B cell (primary cell): ENCODE results near the gene UCMA. TPM values are rescaled to one million over a fixed set of nuclear protein-coding genes. Genes with fewer than 3 reads are reported as not detected.

Source experiments
- ATAC-seq: fragments of 200-7000 bp; cut with Tn5 transposase; one replicate; pipeline ENCODE4 v1.10.0; 2021; ENCODE audit warnings: low read depth, mild to moderate bottlenecking, moderate number of reproducible peaks, moderate library complexity
- CTCF ChIA-PET: fragments of 350-600 bp; sonication (Branson Sonifier 250); formaldehyde crosslinking; loops from one replicate; lab custom pipeline; 2021; ENCODE audit warnings: antibody characterized with exemption, inconsistent platforms; lab: Charles Lee
- POLR2A ChIA-PET: fragments of 350-600 bp; sonication (Branson Sonifier 250); formaldehyde crosslinking; loops from one replicate; lab custom pipeline; 2021; ENCODE audit warnings: antibody characterized with exemption; lab: Charles Lee
- DNase-seq: peaks from one replicate; pipeline ENCODE4 v3.0.0; 2013
- H2AFZ ChIP-seq: 2 replicates; pipeline ENCODE4 v1.6.1; 2012; ENCODE audit warnings: mild to moderate bottlenecking, low read depth, low read length; ENCODE audit not compliant: insufficient read depth, poor library complexity, severe bottlenecking
- H3K27ac ChIP-seq, 2 donors: 1 replicate in 1 of 2; 2 replicates in 1 of 2; pipeline ENCODE4 v1.5.1; 2012 to 2013; ENCODE audit warnings: low read length in 2 of 2, mild to moderate bottlenecking in 2 of 2, moderate library complexity in 1 of 2
- H3K27me3 ChIP-seq, 4 experiments: fragments of 200-600 bp in 1 of 4; sonication (generic) in 1 of 4; replicated peaks in 1 of 4; 1 replicate in 2 of 4; 2 replicates in 2 of 4; pipeline versions ENCODE4 v1.6.1 to v1.7.0; 2013 to 2016; ENCODE audit warnings: low read length in 3 of 4, mild to moderate bottlenecking in 2 of 4, mixed read lengths in 1 of 4, moderate library complexity in 1 of 4; ENCODE audit not compliant: insufficient read depth in 4 of 4, control insufficient read depth in 3 of 4; ENCODE audit errors: control extremely low read depth in 1 of 4
- H3K36me3 ChIP-seq, 2 experiments: replicated peaks in 1 of 2; 1 replicate in 1 of 2; 2 replicates in 1 of 2; pipeline versions ENCODE4 v1.6.1 to v1.7.1; 2013; ENCODE audit warnings: low read length in 1 of 2; ENCODE audit not compliant: insufficient read depth in 2 of 2, control insufficient read depth in 1 of 2; ENCODE audit errors: control extremely low read depth in 1 of 2, extremely low read depth in 1 of 2
- H3K4me1 ChIP-seq, 2 donors: fragments of 200-600 bp in 1 of 2; sonication (generic) in 1 of 2; 1 replicate in 1 of 2; 2 replicates in 1 of 2; pipeline versions ENCODE4 v1.5.1 to v1.6.1; 2013 to 2017; ENCODE audit warnings: low read length in 2 of 2; ENCODE audit not compliant: control insufficient read depth in 2 of 2, insufficient read depth in 2 of 2
- H3K4me2 ChIP-seq: replicated peaks from 2 replicates; pipeline ENCODE3; 2012; ENCODE audit warnings: mild to moderate bottlenecking, low read depth, low read length; ENCODE audit not compliant: poor library complexity, severe bottlenecking
- H3K4me3 ChIP-seq, 5 experiments: fragments of 200-600 bp in 1 of 5; sonication (generic) in 1 of 5; 1 replicate in 3 of 5; 2 replicates in 2 of 5; pipeline versions ENCODE4 v1.5.1 to v1.7.0; 2011 to 2016; ENCODE audit warnings: low read length in 4 of 5, mild to moderate bottlenecking in 4 of 5, low read depth in 2 of 5, control low read depth in 1 of 5, moderate library complexity in 1 of 5; ENCODE audit not compliant: insufficient read depth in 1 of 5; ENCODE audit errors: control extremely low read depth in 1 of 5, extremely low read depth in 1 of 5
- H3K79me2 ChIP-seq: fragments of 200-600 bp; sonication (generic); one replicate; pipeline ENCODE4 v1.6.0; 2016; ENCODE audit warnings: low read length; ENCODE audit not compliant: control insufficient read depth, insufficient read depth
- H3K9ac ChIP-seq: fragments of 200-600 bp; sonication (generic); 2 replicates; pipeline ENCODE4 v1.6.1; 2017; ENCODE audit warnings: mild to moderate bottlenecking, low read length, moderate library complexity
- H3K9me3 ChIP-seq, 3 donors: one replicate each; pipeline versions ENCODE4 v1.6.1 to v1.7.1; 2013; ENCODE audit warnings: low read length in 2 of 3; ENCODE audit not compliant: control insufficient read depth in 2 of 3, insufficient read depth in 1 of 3; ENCODE audit errors: control extremely low read depth in 1 of 3
- H4K20me1 ChIP-seq: 2 replicates; pipeline ENCODE4 v1.6.0; 2012; ENCODE audit warnings: mild to moderate bottlenecking, low read length; ENCODE audit not compliant: insufficient read depth, control insufficient read depth, poor library complexity, severe bottlenecking
- H3K27ac Mint-ChIP-seq: one replicate; pipeline ENCODE4 v1.8.0; 2021; ENCODE audit warnings: mixed read lengths
- H3K27me3 Mint-ChIP-seq: one replicate; pipeline ENCODE4 v1.8.0; 2021; ENCODE audit warnings: mixed read lengths
- H3K4me1 Mint-ChIP-seq: one replicate; pipeline ENCODE4 v1.8.0; 2021; ENCODE audit warnings: mixed read lengths
- H3K4me3 Mint-ChIP-seq: one replicate; pipeline ENCODE4 v1.8.0; 2021; ENCODE audit warnings: mixed read lengths
- H3K9me3 Mint-ChIP-seq: one replicate; pipeline ENCODE4 v1.8.0; 2022; ENCODE audit warnings: mixed read lengths; ENCODE audit not compliant: insufficient read depth
- EZH2 ChIP-seq: IDR thresholded peaks from 2 replicates; pipeline ENCODE4 v1.6.1; 2012; ENCODE audit warnings: borderline replicate concordance, low read depth, mild to moderate bottlenecking, moderate library complexity, low read length; ENCODE audit not compliant: insufficient read depth, poor library complexity, severe bottlenecking
- WGBS: methylation state at CpG from one replicate; pipeline ENCODE4 v1.1.5; 2013; ENCODE audit warnings: missing lambda C conversion rate; ENCODE audit not compliant: insufficient coverage; 5-methylcytosine and 5-hydroxymethylcytosine counted together
- intact Hi-C: fragments of 100-400 bp; cut with micrococcal nuclease; formaldehyde crosslinking; loops from one replicate; pipeline ENCODE4 v1.10.0; 2022
- polyA plus RNA-seq: library from polyadenylated mRNA; depleted of rRNA; stranded (reverse); fragments of >200 nt; gene quantifications from 2 replicates; pipeline ENCODE4 v1.2.3, GENCODE V29; 2012
- total RNA-seq, 2 donors: library from RNA; stranded (reverse); fragments of 120-200 nt in 1 of 2; gene quantifications; 1 replicate in 1 of 2; 2 replicates in 1 of 2; pipeline versions ENCODE4 v1.2.3 to v1.2.4, GENCODE V29; 2013 to 2022
- TF ChIP-seq, protein P1 (sequence below): fragments of 200-600 bp; IDR thresholded peaks from one replicate; pipeline ENCODE4 v1.8.0; 2022; ENCODE audit warnings: antibody characterized with exemption, mild to moderate bottlenecking

The UCMA gene
- total and polyA plus RNA-seq, 2 donors (not counting 1 experiment from before 2014, with no cell fraction given): not detected

DNA sequence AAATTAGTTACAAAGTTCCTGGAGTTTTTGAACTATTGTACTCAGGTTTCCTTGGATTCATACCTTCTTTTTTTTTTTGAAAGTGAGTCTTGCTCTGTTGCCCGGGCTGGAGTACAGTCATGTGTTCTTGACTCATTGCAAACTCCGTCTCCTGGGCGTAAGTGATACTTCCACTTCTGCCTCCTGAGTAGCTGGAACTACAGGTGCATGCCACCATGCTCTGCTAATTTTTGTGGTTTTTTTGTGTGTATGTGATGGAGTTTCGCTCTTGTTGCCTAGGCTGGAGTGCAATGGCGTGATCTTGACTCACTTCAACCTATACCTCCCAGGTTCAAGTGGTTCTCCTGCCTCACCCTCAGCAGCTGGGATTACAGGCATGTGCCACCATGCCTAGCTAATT is 50.5 kb downstream of the UCMA start:
- Mint-ChIP-seq H3K9me3 (no peaks in the 10 kb centered on the region), H3K4me1 (peaks cover 4% of the 10 kb centered on the region), H3K27me3 (no peaks in the 10 kb centered on the region), H3K27ac (no peak overlapping the region), H3K4me3 (no peak overlapping the region)
- H3K27ac ChIP-seq: no peak overlapping the region
- no peaks in the 10 kb centered on the region for H3K27me3 ChIP-seq
- no peaks in the 10 kb centered on the region for H3K79me2 ChIP-seq
- DNase-seq (peak; percentile 27), ATAC-seq (peak; percentile 24)
- no peaks in the 10 kb centered on the region for H3K36me3 ChIP-seq
- intact Hi-C loops: no loop called here
- 23% methylated on average over 3 of the region's 5 CpGs for WGBS
- H4K20me1 ChIP-seq: no peaks in the 10 kb centered on the region
- H3K9me3 ChIP-seq: peaks cover 0 to 4% (median 0%) of the 10 kb centered on the region in 3 donors
- H3K9ac ChIP-seq: no peak overlapping the region
- ChIA-PET CTCF (interaction anchor here (0.6 kb wide), 1 partner anchor 1480 kb away, joined by 4 read pairs; no protein-coding TSS in a partner anchor), POLR2A (no interaction called here)
- no peak overlapping the region for H3K4me2 ChIP-seq
- no peaks in the 10 kb centered on the region for H3K4me1 ChIP-seq
- no peak overlapping the region for H3K4me3 ChIP-seq
- TF ChIP-seq EZH2: no peak
- TF ChIP-seq, protein P1, sequence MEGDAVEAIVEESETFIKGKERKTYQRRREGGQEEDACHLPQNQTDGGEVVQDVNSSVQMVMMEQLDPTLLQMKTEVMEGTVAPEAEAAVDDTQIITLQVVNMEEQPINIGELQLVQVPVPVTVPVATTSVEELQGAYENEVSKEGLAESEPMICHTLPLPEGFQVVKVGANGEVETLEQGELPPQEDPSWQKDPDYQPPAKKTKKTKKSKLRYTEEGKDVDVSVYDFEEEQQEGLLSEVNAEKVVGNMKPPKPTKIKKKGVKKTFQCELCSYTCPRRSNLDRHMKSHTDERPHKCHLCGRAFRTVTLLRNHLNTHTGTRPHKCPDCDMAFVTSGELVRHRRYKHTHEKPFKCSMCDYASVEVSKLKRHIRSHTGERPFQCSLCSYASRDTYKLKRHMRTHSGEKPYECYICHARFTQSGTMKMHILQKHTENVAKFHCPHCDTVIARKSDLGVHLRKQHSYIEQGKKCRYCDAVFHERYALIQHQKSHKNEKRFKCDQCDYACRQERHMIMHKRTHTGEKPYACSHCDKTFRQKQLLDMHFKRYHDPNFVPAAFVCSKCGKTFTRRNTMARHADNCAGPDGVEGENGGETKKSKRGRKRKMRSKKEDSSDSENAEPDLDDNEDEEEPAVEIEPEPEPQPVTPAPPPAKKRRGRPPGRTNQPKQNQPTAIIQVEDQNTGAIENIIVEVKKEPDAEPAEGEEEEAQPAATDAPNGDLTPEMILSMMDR: no peak
- no peak overlapping the region for H2AFZ ChIP-seq

DNA sequence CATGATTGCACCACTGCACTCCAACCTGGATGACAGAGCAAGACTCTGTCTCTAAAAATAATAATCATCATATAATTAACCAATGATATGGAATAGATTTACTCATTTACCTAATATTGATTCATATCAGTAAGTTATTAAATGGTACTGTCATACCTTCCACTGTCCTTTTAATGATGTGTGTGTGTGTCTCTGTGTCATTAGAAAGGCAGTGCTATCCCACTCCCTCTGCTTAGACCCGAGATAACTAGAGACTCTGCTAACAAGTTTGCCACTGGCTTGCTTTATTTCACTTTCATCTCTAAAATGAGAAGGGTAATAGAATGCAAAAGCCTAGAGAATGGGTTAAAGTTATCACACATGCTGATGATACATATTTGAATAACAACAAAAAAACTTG is 51.8 kb downstream of the UCMA start:
- TF ChIP-seq EZH2: no peak
- TF ChIP-seq, protein P1: no peak
- no peaks in the 10 kb centered on the region for H4K20me1 ChIP-seq
- intact Hi-C loops: no loop called here
- no peak overlapping the region for H3K27ac ChIP-seq
- ATAC-seq (no peak), DNase-seq (no peak)
- Mint-ChIP-seq H3K4me1 (peaks cover 4% of the 10 kb centered on the region), H3K27me3 (no peaks in the 10 kb centered on the region), H3K27ac (no peak overlapping the region), H3K9me3 (no peaks in the 10 kb centered on the region), H3K4me3 (no peak overlapping the region)
- no peaks in the 10 kb centered on the region for H3K27me3 ChIP-seq
- H3K9me3 ChIP-seq: peaks cover 0 to 4% (median 0%) of the 10 kb centered on the region in 3 donors
- no peaks in the 10 kb centered on the region for H3K36me3 ChIP-seq
- H3K4me2 ChIP-seq: no peak overlapping the region
- no peaks in the 10 kb centered on the region for H3K4me1 ChIP-seq
- no peaks in the 10 kb centered on the region for H3K79me2 ChIP-seq
- H3K9ac ChIP-seq: no peak overlapping the region
- POLR2A ChIA-PET: no interaction called here
- H2AFZ ChIP-seq: no peak overlapping the region
- no peak overlapping the region for H3K4me3 ChIP-seq
- CTCF ChIA-PET: no interaction called here
- no CpG with 5 or more reads among the region's 1 CpG for WGBS
